Activated CD8-positive, alpha-beta memory T cell treated with anti-CD3 and anti-CD28 coated beads for 36 hours (primary cell): Measurements from ENCODE around the gene SREK1. TPM values are rescaled to one million over a fixed set of nuclear protein-coding genes. Genes with fewer than 3 reads are reported as not detected.

Source experiments
- CTCF ChIA-PET: fragments of 350-600 bp; sonication (Branson Sonifier 250); formaldehyde crosslinking; loops from one replicate; lab custom pipeline; 2021; ENCODE audit warnings: antibody characterized with exemption; lab: Charles Lee
- POLR2A ChIA-PET: fragments of 350-600 bp; sonication (Branson Sonifier 250); formaldehyde crosslinking; loops from one replicate; lab custom pipeline; 2021; ENCODE audit warnings: antibody characterized with exemption; lab: Charles Lee
- total RNA-seq, 2 experiments: library from RNA; stranded (reverse); gene quantifications; one replicate each; pipeline ENCODE4 v1.2.3, GENCODE V29; 2021

The SREK1 gene
- total RNA-seq, 2 experiments from 2014 or later = 56.4 to 60.5 TPM

- POLR2A ChIA-PET = interaction anchor here (1.3 kb wide), 1 partner anchor 13 kb away, joined by 4 read pairs; the partner anchor contains the start of gene SREK1
- CTCF ChIA-PET = no interaction called here
Measured at GRCh38 chr5:66157046-66157445, 12.9 kb downstream of the SREK1 start.

GRCh38 chr5:66161356-66161755, 17.3 kb downstream of the SREK1 start:
- ChIA-PET POLR2A (no interaction called here), CTCF (no interaction called here)

- ChIA-PET POLR2A (interaction anchor here (0.6 kb wide), 1 partner anchor 112 kb away, joined by 7 read pairs; no protein-coding TSS in a partner anchor), CTCF (no interaction called here)
Measured at GRCh38 chr5:66164044-66164790, 20.1 kb downstream of the SREK1 start.

GRCh38 chr5:66168226-66168625, 24.1 kb downstream of the SREK1 start:
- ChIA-PET POLR2A (no interaction called here), CTCF (no interaction called here)

- ChIA-PET POLR2A (no interaction called here), CTCF (no interaction called here)
Measured at GRCh38 chr5:66169534-66169933, 25.4 kb downstream of the SREK1 start.

DNA sequence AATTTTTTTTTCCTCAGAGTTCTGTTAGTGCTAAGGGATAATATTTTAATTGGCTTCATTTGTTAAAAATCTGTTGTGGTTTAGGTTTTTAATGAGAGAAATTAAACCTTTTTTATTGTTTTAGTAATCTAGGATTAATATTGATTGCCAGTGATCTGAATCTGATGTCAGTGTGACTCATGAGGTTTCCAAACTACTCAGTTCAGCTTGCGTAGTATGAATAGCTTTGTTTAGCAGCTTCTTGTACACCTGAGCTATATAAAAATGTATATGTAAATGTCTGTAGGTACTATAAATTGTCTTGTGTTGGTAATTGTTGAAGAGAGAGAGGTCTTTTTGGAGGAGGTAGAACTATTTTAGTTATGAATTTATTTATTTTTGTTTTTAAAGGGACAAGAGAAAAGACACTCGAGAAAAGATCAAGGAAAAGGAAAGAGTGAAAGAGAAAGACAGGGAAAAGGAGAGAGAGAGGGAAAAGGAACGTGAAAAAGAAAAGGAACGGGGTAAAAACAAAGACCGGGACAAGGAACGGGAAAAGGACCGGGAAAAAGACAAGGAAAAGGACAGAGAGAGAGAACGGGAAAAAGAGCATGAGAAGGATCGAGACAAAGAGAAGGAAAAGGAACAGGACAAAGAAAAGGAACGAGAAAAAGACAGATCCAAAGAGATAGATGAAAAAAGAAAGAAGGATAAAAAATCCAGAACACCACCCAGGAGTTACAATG, 26.3 kb downstream of the SREK1 start:
- ChIA-PET POLR2A (no interaction called here), CTCF (no interaction called here)

DNA sequence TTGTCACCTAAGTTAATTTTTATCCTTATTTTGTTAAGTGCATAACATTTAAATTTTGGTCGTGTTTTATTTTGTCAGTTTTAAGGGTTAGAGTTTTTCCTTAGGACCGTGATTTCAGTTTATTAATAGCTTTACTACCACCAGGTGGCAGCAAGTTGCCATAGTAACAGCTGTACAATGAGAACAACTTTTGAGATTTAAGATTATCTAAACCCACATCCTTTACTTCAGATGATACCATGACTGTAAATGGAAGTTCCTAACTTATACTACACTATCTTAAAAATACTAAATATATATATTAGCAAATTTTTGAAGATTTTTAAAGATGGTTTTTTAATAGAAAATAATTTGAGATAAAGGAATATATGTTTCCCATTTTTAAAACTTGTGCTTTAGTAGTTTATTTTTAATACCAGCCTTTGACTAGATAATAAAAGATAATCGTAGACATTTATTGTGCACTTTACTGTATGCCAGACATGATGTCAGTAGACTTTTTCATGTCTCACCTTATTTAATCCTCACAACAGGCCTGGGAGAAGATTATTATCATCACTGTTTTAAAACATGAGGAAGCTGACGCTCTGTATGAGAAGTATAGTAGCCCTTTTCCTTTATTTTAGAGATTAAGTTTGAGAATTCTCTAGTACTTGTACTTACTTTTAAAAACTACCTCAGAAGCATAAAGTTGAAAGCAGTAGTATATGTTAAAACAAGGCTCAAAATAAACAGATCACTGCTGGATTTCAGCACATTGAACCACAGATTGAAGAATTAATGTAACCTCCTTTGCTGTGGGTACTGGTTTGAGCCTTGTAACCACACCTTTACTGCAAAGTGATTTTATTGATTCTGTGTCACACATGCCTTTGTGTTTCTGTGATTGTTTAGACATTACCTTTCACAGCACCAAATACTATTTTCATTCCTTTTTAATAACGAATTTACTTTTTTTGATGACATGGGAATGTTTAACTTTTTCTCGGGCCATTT, 27.5 kb downstream of the SREK1 start:
- ChIA-PET POLR2A (no interaction called here), CTCF (interaction anchor here (0.6 to 0.7 kb wide), 2 partner anchors 207 to 414 kb away, joined by 3 to 6 read pairs; no protein-coding TSS in a partner anchor)

DNA sequence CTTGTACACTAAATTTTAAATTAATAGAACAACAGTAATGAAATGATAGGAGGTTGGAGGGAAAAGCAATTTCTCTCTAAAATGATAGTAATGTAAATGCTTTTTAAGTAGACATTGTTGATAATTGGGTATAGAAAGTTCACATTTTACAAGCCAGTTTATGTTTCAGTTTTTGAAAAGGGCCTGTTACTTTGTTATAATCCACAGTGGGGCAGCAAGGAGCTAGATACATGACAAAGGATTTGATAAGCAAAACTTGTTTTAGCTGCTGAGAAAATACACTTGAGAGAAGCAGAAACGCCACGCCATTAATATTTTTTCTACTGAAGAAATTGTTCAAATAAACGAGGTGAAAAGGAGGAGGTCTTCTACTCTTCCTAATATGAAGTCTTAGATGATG, 30.2 kb downstream of the SREK1 start:
- CTCF ChIA-PET = no interaction called here
- POLR2A ChIA-PET = no interaction called here

- POLR2A ChIA-PET = no interaction called here
- CTCF ChIA-PET = no interaction called here
Measured at GRCh38 chr5:66178799-66179198, 34.7 kb downstream of the SREK1 start.

- ChIA-PET CTCF (no interaction called here), POLR2A (no interaction called here)
Measured at GRCh38 chr5:66179297-66180051, 35.4 kb downstream of the SREK1 start.

DNA sequence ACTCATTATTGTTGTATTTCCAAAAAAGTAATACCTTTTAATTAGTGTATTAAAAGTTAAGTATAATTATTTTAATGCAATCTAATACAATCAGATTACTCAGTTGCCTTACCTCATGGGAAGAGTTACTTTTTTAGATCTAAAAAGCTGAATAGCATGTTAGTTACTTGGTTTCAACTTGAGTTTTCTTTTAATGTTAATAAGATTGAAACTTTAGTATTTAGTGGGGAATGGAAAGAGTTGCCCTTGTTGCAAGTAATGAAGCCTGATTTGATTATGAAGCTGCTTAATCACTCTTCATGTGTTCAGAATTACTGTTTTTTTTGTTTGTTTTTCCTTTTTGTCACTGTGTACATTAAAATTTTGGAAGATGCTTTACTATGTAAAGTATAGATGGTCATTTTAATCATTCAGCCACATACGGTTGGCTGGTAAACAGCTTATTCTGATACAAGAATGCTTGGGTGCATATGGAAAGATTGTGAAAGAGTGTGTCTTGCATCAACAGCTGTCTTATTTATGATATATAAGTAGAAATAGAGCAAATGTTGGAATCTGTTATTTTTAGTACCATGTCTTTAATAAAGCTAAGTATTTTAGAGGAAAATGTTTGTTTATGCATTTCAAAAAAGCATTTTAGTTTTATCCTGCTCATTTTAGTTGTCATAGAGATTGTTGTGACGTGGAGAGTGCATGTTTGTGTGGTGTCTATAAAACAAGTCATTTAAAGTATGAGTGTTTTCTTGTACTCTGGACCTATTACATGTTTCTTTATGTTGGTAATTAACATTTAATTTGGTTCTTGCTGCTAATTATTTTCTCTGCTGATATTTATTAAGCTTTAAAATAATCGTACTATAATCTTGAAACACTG, 36.4 kb downstream of the SREK1 start:
- ChIA-PET POLR2A (no interaction called here), CTCF (no interaction called here)

GRCh38 chr5:66186108-66186507, 42.0 kb downstream of the SREK1 start:
- CTCF ChIA-PET = no interaction called here

GRCh38 chr5:66193419-66193818, 49.3 kb downstream of the SREK1 start:
- ChIA-PET CTCF (interaction anchor here (0.9 kb wide), 1 partner anchor 9 kb away, joined by 3 read pairs; no protein-coding TSS in a partner anchor), POLR2A (no interaction called here)

More at GRCh38 chr5:66186108-66186507, 42.0 kb downstream of the SREK1 start:
- POLR2A ChIA-PET = no interaction called here

- POLR2A ChIA-PET = no interaction called here
- CTCF ChIA-PET = no interaction called here
Measured at GRCh38 chr5:66197764-66198405, 53.8 kb downstream of the SREK1 start.

GRCh38 chr5:66198837-66199236, 54.7 kb downstream of the SREK1 start:
- ChIA-PET POLR2A (no interaction called here), CTCF (no interaction called here)

DNA sequence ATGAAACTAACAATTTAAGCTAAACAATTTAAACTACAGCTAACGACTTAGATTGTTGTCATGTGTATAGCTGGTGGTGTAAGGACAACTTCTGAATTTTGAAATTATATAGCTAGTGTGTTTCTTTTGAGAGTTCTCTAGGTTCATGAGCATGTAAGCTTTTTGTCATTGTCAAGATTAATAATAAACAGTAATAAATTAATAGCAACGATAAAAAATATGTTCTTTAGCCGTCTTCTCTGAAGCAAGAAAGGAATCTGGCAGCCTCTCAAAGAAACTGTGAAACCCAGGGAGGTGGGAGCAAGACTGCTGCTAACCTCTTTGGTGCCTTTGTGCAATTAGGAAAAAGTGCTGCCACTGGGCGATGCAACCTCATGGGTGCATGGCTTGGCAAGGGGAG, 59.4 kb downstream of the SREK1 start:
- POLR2A ChIA-PET = no interaction called here
- CTCF ChIA-PET = interaction anchor here (0.9 kb wide), 1 partner anchor 10 kb away, joined by 3 read pairs; no protein-coding TSS in a partner anchor

- ChIA-PET POLR2A (no interaction called here), CTCF (no interaction called here)
Measured at GRCh38 chr5:66206465-66206864, 62.4 kb downstream of the SREK1 start.
